Measurements from ENCODE around the gene IFT122. TPM values are rescaled to one million over a fixed set of nuclear protein-coding genes. Genes with fewer than 3 reads are reported as not detected.

The IFT122 gene
- total RNA-seq, 5 donors from 2014 or later (not counting 1 experiment from before 2014, with no cell fraction given): 15.0 to 23.9 (median 18.1) TPM

DNA sequence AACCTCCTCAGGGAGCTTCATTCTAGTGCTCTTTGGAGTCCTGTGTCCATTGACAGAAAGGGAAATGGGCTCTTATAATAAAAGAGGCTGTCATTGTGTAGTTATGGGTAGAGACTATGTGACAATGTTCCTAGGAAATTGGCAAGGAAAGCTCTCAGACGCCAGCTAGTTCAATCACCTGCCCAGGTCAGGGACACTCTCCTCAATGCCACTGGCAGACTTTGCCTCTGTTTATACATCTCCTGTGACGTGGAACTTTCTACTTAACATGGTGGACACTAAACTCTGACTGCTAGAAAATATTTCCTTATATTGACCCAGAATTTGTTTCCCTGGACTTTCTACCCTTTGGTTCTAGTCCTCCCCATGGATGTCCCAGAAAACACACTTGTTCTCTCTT is 14.4 kb upstream of the IFT122 start:
- H3K27me3 Mint-ChIP-seq: no peaks in the 10 kb centered on the region
- CTCF ChIA-PET: interaction anchor here in 1 of 2 donors (0.6 kb wide), 1 partner anchor 498 kb away, joined by 3 read pairs; no protein-coding TSS in a partner anchor
- Histone ChIP-seq H3K9me3 (no peaks in the 10 kb centered on the region), H3K27me3 (replicated peaks in 1 of 2; ENCODE audit: control insufficient read depth in 2 of 2, extremely low read depth in 1 of 2, insufficient read depth in 2 of 2, low read length in 1 of 2) (no peaks in the 10 kb centered on the region), H3K36me3 (ENCODE audit: control insufficient read depth in 2 of 2, extremely low read depth in 1 of 2, insufficient read depth in 1 of 2, low read length in 1 of 2) (peaks cover 0 to 3% of the 10 kb centered on the region in 2 donors), H3K4me3 (ENCODE audit: control insufficient read depth in 1 of 2, extremely low read depth in 1 of 2, low read length in 1 of 2) (no peak overlapping the region), H3K27ac (ENCODE audit: low read length) (no peak overlapping the region), H3K4me1 (ENCODE audit: control insufficient read depth in 1 of 2, extremely low read depth in 1 of 2, insufficient read depth in 2 of 2, low read length in 2 of 2) (peaks cover 3 to 14% of the 10 kb centered on the region in 2 experiments)
- ATAC-seq (replicated peaks in 1 of 4) (no peak), DNase-seq (no peak)
- 77% methylated on average over 2 of the region's 2 CpGs for WGBS (ENCODE audit: insufficient coverage)
- POLR2A ChIA-PET: no interaction called here
- no peaks in the 10 kb centered on the region for H3K9me3 Mint-ChIP-seq
- H3K36me3 Mint-ChIP-seq: peaks cover 7% of the 10 kb centered on the region
- H3K27ac Mint-ChIP-seq: no peak overlapping the region
- H3K4me3 Mint-ChIP-seq: no peak overlapping the region
- H3K4me1 Mint-ChIP-seq: peaks cover 19 to 26% (median 25%) of the 10 kb centered on the region in 3 donors

DNA sequence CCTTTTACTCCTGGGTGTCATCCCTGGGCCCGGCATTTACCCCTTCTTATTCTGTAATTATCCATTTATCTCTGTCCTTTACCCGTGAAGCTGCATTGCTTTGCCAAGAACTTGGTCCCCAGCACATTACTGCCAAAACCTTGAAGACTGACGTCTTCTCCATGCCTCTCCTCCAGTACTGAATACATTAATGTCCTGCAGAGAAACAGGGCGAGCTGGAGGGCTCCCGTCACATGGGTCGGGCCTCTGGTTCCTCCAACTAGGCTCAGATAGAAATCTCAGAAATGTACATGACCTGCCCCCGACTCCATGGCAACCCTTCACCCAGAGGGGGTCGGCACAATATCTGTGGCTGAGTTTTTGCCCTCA is 12.0 kb upstream of the IFT122 start:
- Mint-ChIP-seq H3K27me3 (no peaks in the 10 kb centered on the region), H3K9me3 (no peaks in the 10 kb centered on the region), H3K27ac (peak overlapping the region; percentile 73 to 82), H3K4me1 (peaks cover 19 to 26% (median 25%) of the 10 kb centered on the region in 3 donors), H3K4me3 (peak overlapping the region; percentile 73 to 80 (median 77)), H3K36me3 (peaks cover 17% of the 10 kb centered on the region)
- ChIA-PET POLR2A (interaction anchor here (0.6 to 0.8 kb wide), 2 partner anchors 12 to 23 kb away, joined by 3 to 9 read pairs; partner anchors contain the start of genes IFT122 (in 1 of the 2) and MBD4 (in 1 of the 2)), CTCF (interaction anchor here (0.6 to 2.4 kb wide), 4 partner anchors 10 to 1831 kb away, joined by 3 to 9 read pairs (median 3); partner anchors contain the start of genes IFT122 (in 1 of the 2) and MBD4 (in 1 of the 2))
- Histone ChIP-seq H3K4me1 (ENCODE audit: control insufficient read depth in 1 of 2, extremely low read depth in 1 of 2, insufficient read depth in 2 of 2, low read length in 2 of 2) (peaks cover 3 to 14% of the 10 kb centered on the region in 2 experiments), H3K9me3 (no peaks in the 10 kb centered on the region), H3K27ac (ENCODE audit: low read length) (no peak overlapping the region), H3K36me3 (ENCODE audit: control insufficient read depth in 2 of 2, extremely low read depth in 1 of 2, insufficient read depth in 1 of 2, low read length in 1 of 2) (peaks cover 5 to 26% of the 10 kb centered on the region in 2 donors), H3K4me3 (ENCODE audit: control insufficient read depth in 1 of 2, extremely low read depth in 1 of 2, low read length in 1 of 2) (peak overlapping the region; percentile 52 to 87), H3K27me3 (replicated peaks in 1 of 2; ENCODE audit: control insufficient read depth in 2 of 2, extremely low read depth in 1 of 2, insufficient read depth in 2 of 2, low read length in 1 of 2) (no peaks in the 10 kb centered on the region)
- WGBS (ENCODE audit: insufficient coverage): 32% methylated on average over 7 of the region's 8 CpGs
- DNase-seq (peak in 1 of 35 experiments; percentile 11), ATAC-seq (replicated peaks in 1 of 4) (no peak)

DNA sequence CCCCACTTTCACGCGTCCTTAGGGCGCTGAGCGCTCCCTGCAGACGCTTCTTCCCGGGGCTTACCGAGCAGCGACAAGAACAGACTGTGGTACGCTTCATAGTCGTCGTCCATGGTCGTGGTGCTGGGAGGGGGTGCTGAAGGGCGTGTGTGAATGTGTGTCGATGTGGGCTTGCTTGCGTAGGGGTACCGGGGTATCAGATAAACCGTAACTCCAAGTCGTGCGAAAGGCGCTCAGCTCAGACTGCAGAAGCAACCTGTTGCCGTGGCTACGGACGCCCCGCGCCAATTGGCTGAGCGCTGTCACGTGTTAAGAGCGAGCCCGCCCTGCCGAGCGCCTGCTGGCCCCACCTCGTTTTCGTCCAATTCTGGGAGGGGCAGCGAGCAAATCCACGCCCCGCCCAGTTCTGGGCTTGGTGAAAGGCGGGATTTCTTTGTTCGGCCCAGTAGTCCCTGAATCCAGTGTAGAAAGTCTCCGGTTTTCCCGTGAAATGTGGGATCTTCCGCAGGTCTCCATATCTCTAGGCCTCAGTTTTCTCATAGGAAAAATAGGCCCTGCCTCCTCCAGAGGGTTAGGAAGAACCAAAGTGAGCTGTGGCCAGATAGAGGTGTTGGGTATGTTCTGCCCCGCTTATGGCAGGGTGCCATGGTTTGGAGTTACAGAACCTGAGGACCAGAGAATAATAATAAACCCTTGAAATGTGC is 11.5 kb upstream of the IFT122 start, which contains the start of gene EFCAB12:
Gene EFCAB12 (minus strand): TSS at position 261 of the 704 bp plus-strand sequence. CDS start 148 bp downstream, at position 113.
- no peaks in the 10 kb centered on the region for H3K9me3 Mint-ChIP-seq
- peak within 1 kb of the TSS; percentile 73 to 82 for H3K27ac Mint-ChIP-seq
- H3K4me1 Mint-ChIP-seq: peaks cover 19 to 26% (median 25%) of the 10 kb centered on the region in 3 donors
- peak within 1 kb of the TSS; percentile 44 for H3K27ac ChIP-seq (ENCODE audit: low read length)
- DNase-seq (peak; percentile 76 to 95 (median 88)), ATAC-seq (replicated peaks in 1 of 4) (peak; percentile 91 to 98 (median 98))
- peak within 1 kb of the TSS; percentile 52 to 87 for H3K4me3 ChIP-seq (ENCODE audit: control insufficient read depth in 1 of 2, extremely low read depth in 1 of 2, low read length in 1 of 2)
- peaks cover 3 to 14% of the 10 kb centered on the region in 2 experiments for H3K4me1 ChIP-seq (ENCODE audit: control insufficient read depth in 1 of 2, extremely low read depth in 1 of 2, insufficient read depth in 2 of 2, low read length in 2 of 2)
- H3K9me3 ChIP-seq: no peaks in the 10 kb centered on the region
- WGBS (ENCODE audit: insufficient coverage): 8% methylated on average over 39 of the region's 42 CpGs
- no peaks in the 10 kb centered on the region for H3K27me3 ChIP-seq (replicated peaks in 1 of 2; ENCODE audit: control insufficient read depth in 2 of 2, extremely low read depth in 1 of 2, insufficient read depth in 2 of 2, low read length in 1 of 2)
- no peaks in the 10 kb centered on the region for H3K27me3 Mint-ChIP-seq
- ChIA-PET POLR2A (interaction anchor here (0.6 to 1.5 kb wide), 3 partner anchors 11 to 22 kb away, joined by 3 to 9 read pairs (median 7); partner anchors contain the start of genes IFT122 (in 1 of the 2) and MBD4 (in 1 of the 2)), CTCF (interaction anchor here (0.6 to 2.4 kb wide), 4 partner anchors 10 to 1831 kb away, joined by 3 to 9 read pairs (median 3); partner anchors contain the start of genes IFT122 (in 1 of the 2) and MBD4 (in 1 of the 2))
- peak within 1 kb of the TSS; percentile 73 to 80 (median 77) for H3K4me3 Mint-ChIP-seq
- peaks cover 21% of the 10 kb centered on the region for H3K36me3 Mint-ChIP-seq
- H3K36me3 ChIP-seq (ENCODE audit: control insufficient read depth in 2 of 2, extremely low read depth in 1 of 2, insufficient read depth in 1 of 2, low read length in 1 of 2): peaks cover 5 to 31% of the 10 kb centered on the region in 2 donors

DNA sequence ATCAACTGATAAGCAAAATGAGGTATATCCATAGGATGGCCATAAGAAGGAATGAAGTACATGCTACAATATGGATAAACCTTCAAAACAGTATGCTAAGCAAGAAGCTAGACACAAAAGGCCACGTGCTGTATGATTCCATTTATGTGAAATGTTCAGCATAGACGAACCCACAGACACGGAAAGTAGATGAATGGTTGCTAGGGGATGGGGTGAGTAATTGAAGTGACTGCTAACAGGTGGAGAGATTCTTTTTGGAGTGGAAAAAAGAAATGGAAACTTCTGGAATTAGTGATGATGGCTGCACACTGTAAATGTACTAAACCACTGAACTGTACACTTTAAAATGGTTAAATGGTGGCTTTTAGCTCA is 11.0 kb upstream of the IFT122 start:
- H3K4me3 ChIP-seq (ENCODE audit: control insufficient read depth in 1 of 2, extremely low read depth in 1 of 2, low read length in 1 of 2): no peak overlapping the region
- WGBS (ENCODE audit: insufficient coverage): 96% methylated on average over 3 of the region's 3 CpGs
- no peak for DNase-seq

DNA sequence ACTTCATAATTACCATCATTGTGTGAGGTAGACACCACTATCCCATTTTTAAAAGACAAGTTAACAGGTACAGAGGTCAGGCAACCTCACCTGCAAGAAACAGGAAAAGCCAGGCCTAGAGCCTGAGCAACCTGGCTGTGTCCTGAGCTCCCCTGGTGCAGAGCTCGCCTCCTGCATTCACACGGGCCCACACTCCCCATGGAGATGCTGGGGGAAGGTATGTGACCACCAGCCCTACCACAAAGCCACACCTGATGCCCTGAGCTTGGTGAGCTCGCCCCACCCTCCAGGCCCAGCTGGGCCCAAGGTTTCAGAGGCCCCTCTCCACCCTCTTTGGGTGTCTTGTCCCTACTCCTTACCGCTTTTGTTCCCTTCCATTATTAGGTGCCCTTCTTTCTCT is 10.4 kb upstream of the IFT122 start:
- Mint-ChIP-seq H3K36me3 (peaks cover 31% of the 10 kb centered on the region), H3K27me3 (no peaks in the 10 kb centered on the region), H3K27ac (peak overlapping the region in 1 of 2 donors; percentile 82), H3K9me3 (no peaks in the 10 kb centered on the region), H3K4me1 (peaks cover 19 to 28% (median 25%) of the 10 kb centered on the region in 3 donors), H3K4me3 (no peak overlapping the region)
- no CpG with 5 or more reads among the region's 4 CpGs for WGBS (ENCODE audit: insufficient coverage)
- Histone ChIP-seq H3K4me3 (ENCODE audit: control insufficient read depth in 1 of 2, extremely low read depth in 1 of 2, low read length in 1 of 2) (no peak overlapping the region), H3K27me3 (replicated peaks in 1 of 2; ENCODE audit: control insufficient read depth in 2 of 2, extremely low read depth in 1 of 2, insufficient read depth in 2 of 2, low read length in 1 of 2) (no peaks in the 10 kb centered on the region), H3K9me3 (no peaks in the 10 kb centered on the region), H3K4me1 (ENCODE audit: control insufficient read depth in 1 of 2, extremely low read depth in 1 of 2, insufficient read depth in 2 of 2, low read length in 2 of 2) (peaks cover 3 to 14% of the 10 kb centered on the region in 2 experiments), H3K27ac (ENCODE audit: low read length) (peak overlapping the region; percentile 44), H3K36me3 (ENCODE audit: control insufficient read depth in 2 of 2, extremely low read depth in 1 of 2, insufficient read depth in 1 of 2, low read length in 1 of 2) (peaks cover 5 to 38% of the 10 kb centered on the region in 2 donors)
- ChIA-PET CTCF (interaction anchor here in 1 of 2 donors (2.4 kb wide), 1 partner anchor 10 kb away, joined by 9 read pairs; the partner anchor contains the start of genes IFT122 and MBD4), POLR2A (interaction anchor here in 1 of 2 donors (1.5 kb wide), 1 partner anchor 10 kb away, joined by 7 read pairs; the partner anchor contains the start of genes IFT122 and MBD4)
- DNase-seq (no peak), ATAC-seq (replicated peaks in 1 of 4) (no peak)

More for the DNA sequence above, 11.0 kb upstream of the IFT122 start:
- Histone ChIP-seq H3K27me3 (replicated peaks in 1 of 2; ENCODE audit: control insufficient read depth in 2 of 2, extremely low read depth in 1 of 2, insufficient read depth in 2 of 2, low read length in 1 of 2) (no peaks in the 10 kb centered on the region), H3K36me3 (ENCODE audit: control insufficient read depth in 2 of 2, extremely low read depth in 1 of 2, insufficient read depth in 1 of 2, low read length in 1 of 2) (peaks cover 5 to 36% of the 10 kb centered on the region in 2 donors), H3K9me3 (no peaks in the 10 kb centered on the region), H3K27ac (ENCODE audit: low read length) (peak overlapping the region; percentile 44), H3K4me1 (ENCODE audit: control insufficient read depth in 1 of 2, extremely low read depth in 1 of 2, insufficient read depth in 2 of 2, low read length in 2 of 2) (peaks cover 3 to 14% of the 10 kb centered on the region in 2 experiments)
- H3K27ac Mint-ChIP-seq: peak overlapping the region; percentile 73 to 82
- peak overlapping the region; percentile 73 to 80 (median 77) for H3K4me3 Mint-ChIP-seq
- POLR2A ChIA-PET: interaction anchor here in 1 of 2 donors (1.5 kb wide), 1 partner anchor 11 kb away, joined by 7 read pairs; the partner anchor contains the start of genes IFT122 and MBD4
- CTCF ChIA-PET: interaction anchor here in 1 of 2 donors (2.4 kb wide), 1 partner anchor 11 kb away, joined by 9 read pairs; the partner anchor contains the start of genes IFT122 and MBD4
- peaks cover 27% of the 10 kb centered on the region for H3K36me3 Mint-ChIP-seq
- no peak for ATAC-seq (replicated peaks in 1 of 4)
- H3K9me3 Mint-ChIP-seq: no peaks in the 10 kb centered on the region
- H3K27me3 Mint-ChIP-seq: no peaks in the 10 kb centered on the region
- peaks cover 23 to 25% (median 25%) of the 10 kb centered on the region in 3 donors for H3K4me1 Mint-ChIP-seq

DNA sequence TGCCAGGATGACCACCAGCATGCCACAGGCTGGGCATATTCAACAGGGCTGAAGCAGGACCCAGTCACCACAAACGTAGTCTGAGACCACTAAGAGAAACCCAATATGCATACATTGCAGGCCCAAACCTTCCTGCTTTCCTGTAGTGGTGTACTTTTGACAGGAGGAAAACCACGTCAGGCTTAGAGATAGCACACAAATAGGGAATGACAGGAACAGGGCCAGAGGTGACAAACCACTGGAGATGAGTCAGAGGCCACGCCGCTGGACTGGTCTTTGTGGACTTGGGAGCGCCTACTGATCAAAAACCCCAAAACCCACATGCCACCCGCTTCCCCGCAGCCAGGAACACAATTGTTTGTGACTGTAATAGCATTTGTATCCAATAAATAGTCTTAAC is 8.0 kb upstream of the IFT122 start:
- Histone ChIP-seq H3K27me3 (replicated peaks in 1 of 2; ENCODE audit: control insufficient read depth in 2 of 2, extremely low read depth in 1 of 2, insufficient read depth in 2 of 2, low read length in 1 of 2) (no peaks in the 10 kb centered on the region), H3K27ac (ENCODE audit: low read length) (no peak overlapping the region), H3K9me3 (no peaks in the 10 kb centered on the region), H3K36me3 (ENCODE audit: control insufficient read depth in 2 of 2, extremely low read depth in 1 of 2, insufficient read depth in 1 of 2, low read length in 1 of 2) (peaks cover 5 to 50% of the 10 kb centered on the region in 2 donors), H3K4me1 (ENCODE audit: control insufficient read depth in 1 of 2, extremely low read depth in 1 of 2, insufficient read depth in 2 of 2, low read length in 2 of 2) (peaks cover 5 to 14% of the 10 kb centered on the region in 2 experiments), H3K4me3 (ENCODE audit: control insufficient read depth in 1 of 2, extremely low read depth in 1 of 2, low read length in 1 of 2) (no peak overlapping the region)
- peak overlapping the region in 1 of 2 donors; percentile 16 for H3K27ac Mint-ChIP-seq
- H3K9me3 Mint-ChIP-seq: no peaks in the 10 kb centered on the region
- ATAC-seq (replicated peaks in 1 of 4): no peak
- WGBS (ENCODE audit: insufficient coverage): 60% methylated on average over 1 of the region's 7 CpGs
- ChIA-PET CTCF (interaction anchor here in 1 of 2 donors (0.5 kb wide), 1 partner anchor 387 kb away, joined by 4 read pairs; no protein-coding TSS in a partner anchor), POLR2A (no interaction called here)
- no peak overlapping the region for H3K4me3 Mint-ChIP-seq
- DNase-seq: no peak
- H3K27me3 Mint-ChIP-seq: no peaks in the 10 kb centered on the region
- peaks cover 43 to 53% (median 48%) of the 10 kb centered on the region in 3 donors for H3K4me1 Mint-ChIP-seq
- H3K36me3 Mint-ChIP-seq: peaks cover 47% of the 10 kb centered on the region

Data from T-cell (primary cell).